Kidney (tissue), 14 donors: ENCODE results near the gene RIMKLB. TPM values are rescaled to one million over a fixed set of nuclear protein-coding genes. Genes with fewer than 3 reads are reported as not detected.

Experiments used
- DNase-seq, 5 donors: peaks; one replicate each; pipeline ENCODE4 v3.0.0-alpha.2; 2013 to 2020
- FAIRE-seq: peaks from 2 replicates; lab custom pipeline; 2012; peaks lifted over from hg19 to GRCh38; lab: Jason Lieb, UNC
- H3K27ac ChIP-seq, 2 donors: one replicate each; pipeline ENCODE4 v1.7.0; 2013; ENCODE audit warnings: low read depth in 2 of 2, low read length in 2 of 2, inconsistent platforms in 1 of 2
- H3K27me3 ChIP-seq: one replicate; pipeline ENCODE4 v1.7.1; 2013; ENCODE audit warnings: low read length, inconsistent platforms; ENCODE audit not compliant: control insufficient read depth, insufficient read depth
- H3K36me3 ChIP-seq, 3 donors: one replicate each; pipeline versions ENCODE4 v1.7.0 to v1.7.1; 2013; ENCODE audit warnings: low read length in 3 of 3, control low read depth in 1 of 3, inconsistent platforms in 1 of 3; ENCODE audit not compliant: insufficient read depth in 3 of 3, control insufficient read depth in 2 of 3
- H3K4me1 ChIP-seq, 3 donors: one replicate each; pipeline versions ENCODE4 v1.7.0 to v1.7.1; 2013; ENCODE audit warnings: low read length in 3 of 3, inconsistent platforms in 1 of 3, low read depth in 1 of 3; ENCODE audit not compliant: control insufficient read depth in 2 of 3, insufficient read depth in 2 of 3
- H3K4me3 ChIP-seq, 3 donors: one replicate each; pipeline versions ENCODE4 v1.7.0 to v1.8.1; 2013; ENCODE audit warnings: low read length in 3 of 3, control low read depth in 1 of 3, inconsistent platforms in 1 of 3
- H3K9ac ChIP-seq, 3 donors: one replicate each; pipeline versions ENCODE4 v1.7.0 to v1.7.1; 2013; ENCODE audit warnings: low read length in 3 of 3, control low read depth in 1 of 3, inconsistent platforms in 1 of 3
- H3K9me3 ChIP-seq, 3 donors: one replicate each; pipeline versions ENCODE4 v1.7.0 to v1.7.1; 2013; ENCODE audit warnings: low read length in 3 of 3, control low read depth in 1 of 3, inconsistent platforms in 1 of 3; ENCODE audit not compliant: control insufficient read depth in 2 of 3, insufficient read depth in 1 of 3
- intact Hi-C: fragments of 100-400 bp; cut with DNase I; formaldehyde crosslinking; loops from one replicate; pipeline ENCODE4 v1.11.1; 2022
- polyA plus RNA-seq: library from polyadenylated mRNA; stranded (reverse); fragments of 350-450 nt; fragmentation: Illumina TruSeq; extraction: RNeasy Lipid Tissue Mini Kit (QIAGEN cat#74804); gene quantifications from one replicate; pipeline ENCODE4 v1.2.3, GENCODE V29; 2014; ENCODE audit warnings: low read depth, low replicate concordance; ENCODE audit not compliant: insufficient read depth
- total RNA-seq: library from RNA; stranded (reverse); fragmentation: NEBNext Ultra II Directional; extraction: Animal tissue kit (Norgen Biotek cat#: 25700); gene quantifications from one replicate; pipeline ENCODE4 v1.2.1, GENCODE V29; 2021
- TF ChIP-seq, protein P1 (sequence below): IDR thresholded peaks from 3 replicates; pipeline ENCODE4 v1.5.1; 2012; ENCODE audit warnings: mild to moderate bottlenecking, moderate library complexity, borderline replicate concordance; ENCODE audit not compliant: insufficient read depth; ENCODE audit errors: extremely low read depth
- donor health status: control.
- donor health status: control.
- donor health status: control.
- donor health status: control.
- donor health status: control.
- donor health status: DM: yes; HTN: yes; CAD: no.
- donor health status: Normal renal cell carcinoma (clear cell type).

The RIMKLB gene
- total and polyA plus RNA-seq, 2 donors from 2014 or later = 38.0 to 45.5 TPM

DNA sequence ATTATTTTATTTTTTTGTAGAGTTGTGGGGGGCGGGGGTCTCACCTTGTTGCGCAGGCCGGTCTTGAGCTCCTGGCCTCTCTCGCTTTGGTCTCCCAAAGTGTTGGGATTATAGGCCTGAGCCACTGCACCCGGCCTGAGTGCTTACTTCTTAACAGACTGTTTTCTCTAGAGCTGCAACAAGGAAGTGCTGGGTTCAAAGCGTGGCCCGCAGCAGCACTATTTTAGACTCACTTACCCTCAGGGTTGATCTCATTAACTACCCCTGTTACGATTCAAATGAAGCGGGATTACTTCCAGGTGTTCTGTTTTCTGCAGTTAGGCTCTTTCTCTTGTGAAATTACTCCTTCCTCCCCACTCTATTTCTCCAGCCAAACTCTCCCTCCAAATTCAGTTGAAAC, 133.3 kb downstream of the RIMKLB start:
- FAIRE-seq (no peak), DNase-seq (no peak)
- TF ChIP-seq, protein P1, sequence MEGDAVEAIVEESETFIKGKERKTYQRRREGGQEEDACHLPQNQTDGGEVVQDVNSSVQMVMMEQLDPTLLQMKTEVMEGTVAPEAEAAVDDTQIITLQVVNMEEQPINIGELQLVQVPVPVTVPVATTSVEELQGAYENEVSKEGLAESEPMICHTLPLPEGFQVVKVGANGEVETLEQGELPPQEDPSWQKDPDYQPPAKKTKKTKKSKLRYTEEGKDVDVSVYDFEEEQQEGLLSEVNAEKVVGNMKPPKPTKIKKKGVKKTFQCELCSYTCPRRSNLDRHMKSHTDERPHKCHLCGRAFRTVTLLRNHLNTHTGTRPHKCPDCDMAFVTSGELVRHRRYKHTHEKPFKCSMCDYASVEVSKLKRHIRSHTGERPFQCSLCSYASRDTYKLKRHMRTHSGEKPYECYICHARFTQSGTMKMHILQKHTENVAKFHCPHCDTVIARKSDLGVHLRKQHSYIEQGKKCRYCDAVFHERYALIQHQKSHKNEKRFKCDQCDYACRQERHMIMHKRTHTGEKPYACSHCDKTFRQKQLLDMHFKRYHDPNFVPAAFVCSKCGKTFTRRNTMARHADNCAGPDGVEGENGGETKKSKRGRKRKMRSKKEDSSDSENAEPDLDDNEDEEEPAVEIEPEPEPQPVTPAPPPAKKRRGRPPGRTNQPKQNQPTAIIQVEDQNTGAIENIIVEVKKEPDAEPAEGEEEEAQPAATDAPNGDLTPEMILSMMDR = no peak
- Histone ChIP-seq H3K27me3 (no peaks in the 10 kb centered on the region), H3K27ac (no peak overlapping the region), H3K4me3 (no peak overlapping the region), H3K9ac (no peak overlapping the region), H3K9me3 (no peaks in the 10 kb centered on the region), H3K4me1 (no peaks in the 10 kb centered on the region), H3K36me3 (no peaks in the 10 kb centered on the region)
- intact Hi-C loops = no loop called here

DNA sequence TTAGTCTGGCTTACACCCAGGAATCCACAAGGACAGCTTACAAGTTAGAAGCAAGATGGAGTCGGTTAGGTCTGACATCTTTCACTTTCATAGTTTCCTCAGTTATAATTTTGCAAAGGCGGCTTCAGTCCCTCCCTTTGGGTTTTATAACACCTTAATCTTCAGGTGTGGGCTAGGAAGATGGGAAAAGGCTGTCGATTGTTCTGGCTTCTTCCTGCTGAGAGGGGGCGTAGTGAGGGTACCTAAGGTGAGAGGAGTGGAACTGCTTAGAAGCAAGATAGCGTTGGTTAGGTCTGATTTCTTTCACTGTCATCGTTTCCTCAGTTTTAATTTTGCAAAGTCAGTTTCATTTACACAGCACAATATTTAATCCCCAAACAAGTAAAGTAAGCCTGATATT, 134.7 kb downstream of the RIMKLB start:
- FAIRE-seq = no peak

More for the DNA sequence above, 134.7 kb downstream of the RIMKLB start:
- Histone ChIP-seq H3K4me1 (no peaks in the 10 kb centered on the region), H3K27ac (no peak overlapping the region), H3K36me3 (no peaks in the 10 kb centered on the region), H3K9me3 (no peaks in the 10 kb centered on the region), H3K9ac (no peak overlapping the region), H3K4me3 (no peak overlapping the region), H3K27me3 (no peaks in the 10 kb centered on the region)
- TF ChIP-seq, protein P1 = no peak
- no peak for DNase-seq
- intact Hi-C loops = no loop called here

Other genes with a start within 250 kb of the RIMKLB start
- not detected for gene CLEC6A, start 242.0 kb upstream of the RIMKLB start, total RNA-seq
- not detected for gene CLEC6A, start 242.0 kb upstream of the RIMKLB start, polyA plus RNA-seq
- gene CLEC4D, start 184.5 kb upstream of the RIMKLB start, total RNA-seq = 0.41 TPM
- not detected for gene CLEC4D, start 184.5 kb upstream of the RIMKLB start, polyA plus RNA-seq
- gene CLEC4E, start 157.1 kb upstream of the RIMKLB start, total RNA-seq = 4.3 TPM
- gene CLEC4E, start 157.1 kb upstream of the RIMKLB start, polyA plus RNA-seq = 0.88 TPM
- gene AICDA, start 85.1 kb upstream of the RIMKLB start, total RNA-seq = not detected
- gene AICDA, start 85.1 kb upstream of the RIMKLB start, polyA plus RNA-seq = not detected
- 0.38 TPM for gene MFAP5, start 35.2 kb upstream of the RIMKLB start, total RNA-seq
- gene MFAP5, start 35.2 kb upstream of the RIMKLB start, polyA plus RNA-seq = 0.52 TPM
- gene A2ML1, start 124.6 kb downstream of the RIMKLB start, total RNA-seq = not detected
- gene A2ML1, start 124.6 kb downstream of the RIMKLB start, polyA plus RNA-seq = not detected
- gene PHC1, start 216.5 kb downstream of the RIMKLB start, total RNA-seq = 41.0 TPM
- gene PHC1, start 216.5 kb downstream of the RIMKLB start, polyA plus RNA-seq = 12.5 TPM